NCI-H128 (cell line): Measurements from ENCODE around the gene LATS1.
"Not testable (repeated sequence)": the region's sequence is repeated elsewhere in the genome, so short reads cannot be mapped to it uniquely, and the experiment has no call there.

Source experiments
- DNase-seq: peaks from one replicate; lab custom pipeline; 2025; ENCODE audit not compliant: unreplicated experiment; lab: John Stamatoyannopoulos, UW

Gene LATS1

DNA sequence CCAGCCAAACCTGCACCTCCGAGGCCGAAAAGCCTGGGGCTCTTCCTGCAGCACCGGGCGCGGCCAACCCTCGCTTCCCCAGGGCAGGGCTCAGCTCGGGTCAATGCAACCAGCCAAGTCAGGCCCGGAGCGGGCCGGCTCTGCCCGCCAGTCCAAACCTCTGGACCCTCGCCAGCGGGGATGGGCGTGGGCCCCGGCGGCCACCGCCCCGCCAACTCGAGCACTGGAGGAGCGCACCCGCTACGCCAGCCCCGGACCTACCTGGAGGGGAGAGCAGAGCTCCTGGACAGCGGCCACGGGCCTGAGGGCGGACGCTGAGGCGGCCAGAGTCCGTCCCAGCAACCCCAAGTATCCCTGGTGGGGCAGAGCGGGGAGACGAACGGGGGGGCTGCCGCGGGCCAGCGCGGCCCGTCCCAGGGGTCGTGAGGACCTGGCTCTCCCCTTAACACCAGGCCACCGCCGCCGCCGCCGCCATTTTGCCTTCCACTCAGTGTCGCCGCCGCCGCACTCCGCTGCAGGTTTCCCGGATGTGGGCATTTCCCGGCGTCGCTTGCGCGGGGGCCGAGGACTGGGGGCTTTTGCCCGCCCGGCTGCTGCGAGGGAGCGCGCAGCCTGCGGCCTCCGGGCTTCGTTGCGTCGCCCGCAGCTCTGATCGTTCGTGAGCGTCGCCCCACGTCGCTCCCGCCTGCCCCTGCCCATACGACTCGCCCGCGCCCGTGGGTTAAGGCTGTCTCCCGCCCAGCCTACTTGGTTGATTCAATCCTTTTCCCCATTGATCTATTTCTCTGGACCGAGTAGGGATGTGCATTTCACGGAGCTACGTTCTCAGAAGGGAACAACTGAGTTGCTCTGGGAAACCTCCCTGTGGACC lies at the start of gene LATS1:
Gene LATS1 (minus strand): TSS at position 514 of the 871 bp plus-strand sequence. CDS start 15,975 bp downstream, outside the sequence.
- peak; percentile 64 for DNase-seq

DNA sequence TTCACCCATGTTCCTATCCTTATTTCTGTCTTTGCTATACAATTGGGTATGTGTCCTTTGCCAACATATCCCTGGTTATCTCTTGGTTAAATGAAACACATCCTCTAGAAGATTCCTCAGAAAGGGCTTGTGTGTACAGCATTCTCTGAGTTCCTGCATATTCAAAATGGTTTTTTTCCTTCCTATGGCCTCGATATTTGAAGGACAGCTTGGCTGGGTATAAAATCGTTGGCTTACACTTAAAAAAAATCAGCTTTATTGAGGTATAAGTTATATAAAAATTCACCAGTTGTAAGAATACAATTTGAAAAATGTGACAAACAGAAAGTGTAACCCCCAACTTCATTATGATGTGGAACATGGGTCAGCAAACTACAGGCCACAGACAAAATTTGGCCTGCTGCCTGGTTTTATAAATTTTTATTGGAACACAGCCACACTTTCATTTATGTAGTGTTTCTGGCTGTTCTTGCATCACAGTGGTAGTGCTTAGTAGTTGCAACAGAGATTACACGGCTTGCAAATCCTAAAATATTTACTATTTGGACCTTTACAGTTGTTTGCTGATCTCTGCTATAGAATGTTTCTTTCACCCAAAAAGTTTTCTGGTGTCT lies 48.4 kb upstream of the LATS1 start:
- DNase-seq: no peak

DNA sequence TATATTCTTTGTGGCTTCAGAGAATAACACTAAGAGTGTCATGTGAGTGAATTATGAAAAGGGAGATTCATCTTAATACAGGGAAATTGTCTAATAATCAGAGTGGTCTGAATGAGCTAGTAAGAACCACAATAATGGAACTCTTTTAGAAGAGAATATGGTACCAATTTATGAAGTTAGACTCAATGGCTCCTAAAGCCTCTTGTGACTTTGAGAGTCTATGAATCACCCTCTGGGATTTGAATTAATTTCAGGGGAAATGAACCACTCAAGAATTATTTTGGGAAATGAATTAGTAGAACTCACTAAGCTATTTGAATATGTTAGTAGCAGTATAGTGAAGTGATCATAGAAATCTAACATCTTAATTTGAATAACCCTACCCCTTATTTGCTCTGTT lies 46.0 kb upstream of the LATS1 start:
- DNase-seq: no peak

DNA sequence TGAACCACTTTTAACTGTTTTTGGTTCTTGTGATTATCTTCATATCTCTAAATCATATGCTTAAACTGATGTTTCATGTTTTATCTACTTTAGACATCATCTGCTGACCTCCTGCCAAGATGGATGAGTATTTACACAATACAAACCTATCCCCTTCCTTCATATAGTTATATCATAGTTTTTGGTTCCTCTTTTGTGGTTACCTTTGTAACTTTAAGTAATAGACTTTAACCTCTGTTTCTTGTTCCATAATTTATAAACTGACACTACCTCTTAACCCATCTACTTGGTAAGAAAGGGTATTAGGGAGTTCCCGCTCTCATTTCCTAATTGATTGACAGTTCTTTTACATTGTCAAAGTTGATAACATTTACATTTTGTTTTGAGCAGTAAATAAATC lies 43.5 kb upstream of the LATS1 start:
- no peak for DNase-seq

DNA sequence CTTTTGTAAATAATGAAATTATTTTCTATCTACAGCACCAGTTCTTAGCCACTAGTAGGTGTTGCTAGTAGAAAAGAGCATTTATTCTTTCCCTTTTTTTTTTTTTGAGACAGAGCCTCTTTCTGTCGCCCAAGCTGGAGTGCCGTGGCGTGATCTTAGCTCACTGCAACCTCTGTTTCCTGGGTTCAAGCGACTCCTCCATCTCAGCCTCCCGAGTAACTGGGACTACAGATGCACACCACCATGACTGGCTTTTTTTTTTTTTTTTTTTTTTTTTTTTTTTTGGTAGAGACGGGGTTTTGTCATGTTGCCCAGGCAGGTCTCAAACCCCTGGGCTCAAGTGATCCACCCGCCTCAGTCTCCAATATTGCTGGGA lies 38.3 kb upstream of the LATS1 start:
- DNase-seq: no peak

DNA sequence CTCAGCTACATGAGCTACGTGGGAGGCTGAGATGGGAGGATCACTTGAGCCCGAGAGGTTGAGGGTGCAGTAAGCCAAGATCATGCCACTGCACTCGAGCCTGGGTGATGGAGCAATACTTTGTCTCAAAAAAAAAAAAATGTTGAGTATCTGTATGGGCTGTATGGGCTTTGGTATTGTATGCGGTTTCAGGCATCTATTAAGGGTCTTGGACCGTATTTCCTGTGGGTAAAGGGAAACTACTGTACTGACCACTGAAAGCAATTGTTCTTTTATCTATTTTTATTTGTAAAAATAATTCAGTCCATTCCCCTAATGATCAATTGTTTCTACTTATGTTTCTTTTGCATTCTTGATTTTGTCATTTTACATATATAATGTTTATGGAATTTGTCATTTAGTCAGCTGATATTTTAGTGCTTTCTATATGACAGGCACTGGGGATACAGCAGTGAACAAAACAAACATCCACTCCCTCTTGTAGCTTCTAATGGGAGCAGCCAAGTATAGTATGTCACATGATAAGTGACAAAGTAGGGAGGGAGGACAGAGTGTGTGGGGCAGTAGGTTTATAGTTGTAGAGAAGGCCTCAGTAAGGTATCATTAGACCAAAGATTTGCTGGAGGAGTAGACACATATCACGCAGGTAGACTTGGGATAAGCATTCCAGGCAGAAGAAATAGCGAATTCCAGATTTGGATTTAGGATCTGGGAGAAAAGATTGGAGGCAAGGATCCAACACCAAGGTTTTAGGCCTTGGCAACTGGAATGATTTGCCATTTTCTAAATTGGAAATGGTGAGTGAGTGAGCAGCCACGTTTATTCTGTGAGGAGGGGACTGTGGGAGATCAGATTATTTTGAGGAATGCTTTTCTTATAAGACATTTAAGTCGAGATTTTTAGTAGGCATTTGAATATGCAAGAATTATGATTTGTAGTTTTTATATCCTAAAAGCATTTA lies 37.7 kb upstream of the LATS1 start:
- DNase-seq: no peak

DNA sequence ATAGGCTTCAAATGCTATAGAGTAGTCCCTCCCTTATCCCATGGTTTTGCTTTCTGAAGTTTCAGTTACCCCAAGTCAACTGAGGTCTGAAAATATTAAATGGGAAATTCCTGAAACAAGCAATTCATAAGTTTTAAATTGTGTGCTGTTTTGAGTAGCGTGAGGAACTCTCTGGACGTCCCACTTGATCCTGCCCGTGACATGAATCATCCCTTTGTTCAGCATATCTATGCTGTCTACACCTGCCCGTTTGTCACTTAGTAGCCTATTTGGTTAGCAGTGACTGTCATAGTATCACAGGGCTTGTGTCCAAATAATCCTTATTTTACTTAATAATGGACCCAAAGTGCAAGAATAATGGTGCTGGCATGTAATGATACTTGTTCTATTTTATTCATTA lies 36.6 kb upstream of the LATS1 start:
- DNase-seq: no peak

DNA sequence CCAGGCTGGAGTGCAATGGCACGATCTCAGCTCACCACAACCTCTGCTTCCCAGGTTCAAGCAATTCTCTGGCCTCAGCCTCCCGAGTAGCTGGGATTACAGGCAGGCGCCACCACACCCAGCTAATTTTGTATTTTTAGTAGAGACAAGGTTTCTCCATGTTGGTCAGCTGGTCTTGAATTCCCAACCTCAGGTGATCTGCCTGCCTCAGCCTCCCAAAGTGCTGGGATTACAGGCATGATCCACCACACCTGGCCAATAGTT lies 35.4 kb upstream of the LATS1 start:
- DNase-seq: not testable (repeated sequence)

DNA sequence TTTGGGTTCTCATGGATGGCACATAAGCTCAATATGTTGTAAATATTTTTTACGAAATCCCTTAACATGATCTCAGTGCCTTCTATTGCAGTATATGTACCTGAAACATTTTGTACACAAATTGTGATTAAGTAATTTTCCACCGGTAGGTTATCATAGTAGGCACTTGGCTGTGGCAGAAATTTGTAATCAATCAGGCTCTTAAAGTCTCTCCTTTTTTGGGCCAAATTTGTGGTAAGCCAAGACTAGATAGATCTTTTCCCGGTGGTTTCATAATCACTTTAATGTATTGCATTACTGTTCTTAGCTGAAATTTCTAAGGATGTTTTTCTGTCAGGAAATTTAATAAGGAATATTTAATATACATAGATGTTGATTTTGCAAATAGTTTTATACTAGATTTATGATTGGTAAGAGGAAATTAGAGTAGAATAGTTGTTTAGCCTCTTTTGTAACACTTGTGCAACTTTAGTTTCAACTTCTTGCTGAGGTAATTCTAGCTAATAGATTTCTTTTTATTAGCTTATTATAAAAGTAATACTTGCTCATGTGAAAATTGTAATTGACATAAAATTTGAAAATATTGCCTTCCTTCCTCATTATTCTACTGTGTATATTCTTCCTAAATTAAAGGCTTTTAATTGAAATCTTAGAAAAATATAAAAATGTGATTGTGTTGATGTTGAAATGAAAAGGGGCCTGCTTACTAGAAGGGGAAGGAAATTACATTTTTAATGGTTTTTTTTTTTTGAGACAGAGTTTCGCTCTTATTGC lies 34.9 kb upstream of the LATS1 start:
- no peak for DNase-seq

DNA sequence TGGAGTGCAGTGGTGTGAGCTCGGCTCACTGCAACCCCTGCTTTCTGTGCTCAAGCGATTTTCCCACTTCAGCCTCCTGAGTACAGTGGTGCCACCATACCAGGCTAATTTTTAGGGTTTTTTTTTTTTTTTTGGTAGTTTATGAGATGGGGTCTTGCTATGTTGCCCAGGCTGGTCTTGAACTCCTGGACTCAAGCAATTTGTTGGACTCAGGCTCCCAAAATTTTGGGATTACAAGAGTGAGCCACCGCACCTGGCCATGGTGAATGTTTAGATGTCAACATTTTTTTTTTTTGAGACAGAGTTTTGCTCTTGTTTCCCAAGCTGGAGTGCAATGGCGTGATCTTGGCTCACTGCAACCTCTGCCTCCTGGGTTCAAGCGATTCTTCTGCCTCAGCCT lies 34.0 kb upstream of the LATS1 start:
- not testable (repeated sequence) for DNase-seq

DNA sequence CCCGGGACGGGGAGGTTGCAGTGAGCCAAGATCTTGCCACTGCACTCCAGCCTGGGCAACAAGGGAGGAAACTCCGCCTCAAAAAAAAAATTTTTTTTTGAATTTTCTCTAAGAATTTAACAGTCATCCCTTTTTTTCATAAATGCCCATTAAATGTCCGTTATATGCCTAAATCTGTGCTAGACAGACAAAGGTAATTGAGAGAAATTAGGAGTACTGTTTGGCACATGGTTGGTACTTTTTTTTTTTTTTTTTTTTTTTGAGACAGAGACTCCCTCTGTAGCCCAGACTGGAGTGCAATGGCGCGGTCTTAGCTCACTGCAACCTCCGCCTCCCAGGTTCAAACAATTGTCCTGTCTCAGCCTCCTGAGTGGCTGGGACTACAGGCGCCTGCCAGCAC lies 33.3 kb upstream of the LATS1 start:
- DNase-seq: no peak

DNA sequence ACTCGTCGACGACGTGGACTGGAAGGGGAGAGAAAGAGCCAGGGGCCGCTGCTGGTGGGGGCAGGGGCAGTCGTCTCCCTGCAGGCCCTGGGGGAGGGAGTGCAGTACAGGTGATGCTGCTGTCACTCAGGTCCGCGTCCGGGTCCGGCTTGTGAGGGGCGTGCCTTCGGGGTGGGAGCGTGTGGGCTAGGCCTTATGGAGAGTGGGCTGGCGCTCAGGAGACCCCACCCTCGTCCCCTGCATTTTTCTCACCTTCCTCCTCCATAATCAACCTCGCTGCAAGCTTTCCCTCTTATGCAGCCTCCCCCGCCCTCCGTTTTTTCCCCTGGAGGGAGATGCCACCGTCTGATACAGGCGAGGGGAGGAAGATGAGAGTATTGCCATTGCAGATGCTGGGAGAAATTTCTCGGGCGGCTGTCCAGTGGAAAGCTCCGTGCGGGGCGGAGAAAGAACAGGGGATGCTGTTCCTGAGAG lies 32.3 kb upstream of the LATS1 start:
- DNase-seq: peak; percentile 64

DNA sequence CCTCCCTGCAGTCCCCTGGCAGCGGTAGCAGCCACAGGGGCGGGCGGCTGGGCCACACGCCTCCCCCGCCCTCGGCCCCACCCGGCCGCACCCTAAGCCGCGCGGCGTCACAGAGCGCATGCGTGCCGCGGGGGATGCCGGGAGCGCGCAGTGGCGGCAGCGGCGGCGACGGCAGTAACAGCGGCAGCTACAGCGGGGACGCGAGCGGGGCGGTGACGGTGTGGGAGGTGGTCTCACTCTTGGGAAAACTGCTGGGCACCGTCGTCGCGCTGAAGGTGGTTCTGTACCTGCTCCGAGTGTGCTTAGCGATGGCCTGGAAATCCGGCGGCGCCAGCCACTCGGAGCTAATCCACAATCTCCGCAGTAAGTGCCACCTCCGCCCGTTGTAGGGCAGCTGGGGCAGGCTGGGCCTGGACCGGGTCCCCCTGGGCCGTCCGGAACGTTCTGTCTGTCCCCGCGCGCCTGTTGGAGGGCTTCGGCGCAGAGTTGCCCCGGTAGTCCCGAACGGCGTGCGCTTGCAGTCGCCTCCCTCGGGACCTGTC lies 31.8 kb upstream of the LATS1 start, which contains the start of gene PCMT1:
Gene PCMT1 (plus strand): TSS at position 148 of the 542 bp plus-strand sequence. CDS start 161 bp downstream, at position 309.
- peak; percentile 86 for DNase-seq

DNA sequence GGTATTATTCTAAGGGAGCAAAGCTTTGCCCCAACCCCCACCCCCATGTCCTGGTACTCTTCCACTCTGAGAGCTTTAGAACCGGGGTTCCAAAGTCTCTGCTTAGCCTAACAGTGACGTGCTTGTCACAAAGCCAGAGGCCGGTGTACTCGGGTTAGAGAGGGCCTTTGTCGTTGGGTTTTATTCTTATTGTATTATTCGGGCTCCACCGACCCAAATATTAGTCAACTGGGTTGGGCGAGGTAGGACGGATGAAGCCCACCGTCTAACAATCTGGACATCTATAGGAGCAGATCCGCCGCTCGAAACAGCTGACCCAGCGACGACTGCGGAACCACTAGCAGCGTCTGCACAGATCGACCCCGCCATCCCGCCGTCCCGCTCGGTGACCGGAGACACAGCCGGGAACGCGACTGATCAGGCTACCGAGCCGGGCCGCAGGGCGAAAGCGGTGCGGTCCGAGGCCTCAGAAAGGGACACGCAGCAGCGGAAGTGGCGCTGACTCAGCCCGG lies 31.2 kb upstream of the LATS1 start:
- DNase-seq: not testable (repeated sequence)

DNA sequence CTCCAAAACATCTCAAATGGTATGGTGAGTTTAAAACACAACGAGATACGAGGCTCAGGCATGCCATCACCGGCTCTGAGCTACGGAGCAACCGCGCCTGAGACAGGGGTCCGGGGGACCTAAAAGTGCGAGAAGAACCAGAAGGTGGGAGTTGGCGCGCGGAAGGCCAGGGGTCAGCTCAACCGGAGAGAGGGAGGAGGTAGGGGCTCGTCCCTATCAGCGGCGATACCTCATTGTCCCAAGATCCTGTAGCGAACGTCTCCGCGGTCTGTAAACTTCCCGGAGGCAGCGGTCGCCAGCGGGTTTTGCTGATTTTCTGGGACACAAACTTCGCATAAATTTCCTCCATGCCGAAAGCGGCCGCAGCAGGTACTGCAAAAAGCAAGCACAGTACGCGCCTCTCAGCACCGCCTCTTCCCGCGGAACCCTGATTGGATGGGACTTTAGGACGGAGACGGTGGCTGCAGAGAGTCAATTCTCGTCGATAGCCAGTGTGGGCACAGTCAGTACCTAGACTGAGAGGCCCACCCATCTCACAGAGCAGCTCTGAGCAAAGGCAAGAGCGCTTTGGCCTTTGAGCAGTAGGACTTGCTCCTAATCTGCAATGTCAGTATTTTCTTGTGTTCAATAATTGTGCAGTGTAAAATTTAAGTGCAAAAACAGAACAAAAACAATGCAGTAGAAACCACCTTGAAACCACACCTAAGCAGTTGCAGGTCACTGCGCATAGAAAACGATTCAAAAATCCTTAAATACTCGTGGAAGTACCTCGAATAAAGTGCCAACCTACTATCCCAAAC lies 28.4 kb upstream of the LATS1 start, which contains the start of gene NUP43:
Gene NUP43 (minus strand): TSS at position 383 of the 800 bp plus-strand sequence. CDS start 34 bp downstream, at position 349.
- peak; percentile 82 for DNase-seq

DNA sequence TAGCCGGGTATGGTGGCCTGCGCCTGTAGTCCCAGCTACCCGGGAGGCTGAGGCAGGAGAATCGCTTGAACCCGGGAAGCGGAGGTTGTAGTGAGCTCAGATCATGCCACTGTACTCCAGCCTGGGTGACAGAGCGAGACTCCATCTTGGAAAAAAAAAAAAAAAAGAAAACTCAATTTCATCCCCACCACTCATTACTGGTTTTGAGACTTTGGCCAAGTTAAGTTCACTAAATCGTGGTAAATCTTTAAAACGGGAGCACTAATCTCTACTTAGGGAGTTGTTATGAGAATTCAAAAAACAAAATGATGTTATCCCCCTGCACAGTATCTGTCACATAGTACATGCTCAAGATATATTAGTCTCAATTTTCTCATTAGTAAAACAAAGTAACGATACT lies 27.4 kb upstream of the LATS1 start:
- not testable (repeated sequence) for DNase-seq

DNA sequence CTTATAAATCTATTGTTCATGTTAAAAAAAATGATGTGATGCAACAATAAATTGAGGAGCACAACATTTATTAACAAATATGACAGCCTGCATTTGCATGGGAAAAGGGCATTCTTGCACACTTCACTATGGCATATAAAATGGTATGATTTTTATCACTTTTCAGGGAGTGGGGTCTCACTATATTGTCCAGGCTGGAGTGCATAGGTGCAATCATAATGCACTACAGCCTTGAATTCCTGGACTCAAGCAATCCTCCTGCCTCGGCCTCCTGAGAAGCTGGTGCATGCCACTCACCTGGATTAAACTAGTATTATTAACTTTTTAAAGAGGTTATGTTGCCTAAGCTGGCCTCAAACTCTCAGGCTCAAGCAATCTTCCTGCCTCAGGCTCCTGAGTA lies 17.0 kb upstream of the LATS1 start:
- no peak for DNase-seq

DNA sequence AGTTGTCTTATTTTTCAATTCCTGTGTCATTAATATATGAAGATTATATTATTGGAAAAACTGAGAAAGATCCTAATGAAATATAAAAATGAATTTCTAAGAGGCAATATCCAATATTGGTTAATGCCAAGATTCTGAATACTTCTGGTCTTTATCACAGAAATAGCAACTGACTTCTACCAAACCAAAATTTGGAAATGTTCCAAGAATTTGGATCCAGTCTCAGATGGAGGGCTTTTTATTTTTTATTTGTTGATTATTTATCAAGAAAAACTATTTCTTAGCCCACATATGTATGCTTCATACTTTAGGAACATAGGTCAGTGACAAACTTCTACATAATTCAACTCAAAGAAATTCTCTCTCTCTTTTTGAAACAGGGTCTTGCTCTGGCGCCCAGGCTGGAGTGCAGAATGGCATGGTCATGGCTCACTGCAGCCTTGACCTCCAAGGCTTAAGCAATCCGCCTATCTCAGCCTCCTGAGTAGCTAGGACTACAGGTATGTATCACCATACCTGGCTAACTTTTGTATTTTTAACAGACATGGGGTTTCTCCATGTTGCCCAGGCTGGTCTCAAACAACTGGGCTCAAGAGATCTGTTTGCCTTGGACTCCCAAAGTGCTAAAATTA lies 15.3 kb upstream of the LATS1 start:
- DNase-seq: no peak

DNA sequence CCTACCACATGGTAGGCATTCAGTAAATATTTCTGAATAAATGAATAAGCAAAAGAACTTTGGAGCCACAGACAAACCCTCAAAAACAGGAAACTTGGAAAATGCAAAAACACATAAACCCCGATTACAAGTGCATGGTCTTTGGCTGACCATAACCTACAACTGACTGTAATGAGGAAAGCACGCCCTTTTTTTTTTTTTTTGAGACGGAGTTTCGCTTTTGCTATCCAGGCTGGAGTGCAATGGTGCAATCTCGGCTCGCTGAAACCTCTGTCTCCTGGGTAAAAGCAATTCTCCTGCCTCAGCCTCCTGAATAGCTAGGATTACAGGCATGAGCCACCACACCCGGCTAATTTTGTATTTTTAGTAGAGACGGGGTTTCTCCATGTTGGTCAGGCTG lies 11.9 kb upstream of the LATS1 start:
- no peak for DNase-seq
